Thoracic aorta (tissue), 2 donors: ENCODE results near the gene RBBP8NL. TPM values are rescaled to one million over a fixed set of nuclear protein-coding genes. Genes with fewer than 3 reads are reported as not detected.

Source experiments
- ATAC-seq: fragments of 150-250 bp; one replicate; pipeline ENCODE4 v1.8.0; 2017; ENCODE audit warnings: low read depth; ENCODE audit not compliant: insufficient number of reproducible peaks, low FRiP score
- DNase-seq: peaks from one replicate; pipeline ENCODE4 v3.0.0-alpha.2; 2020; ENCODE audit warnings: low spot score
- H3K27ac ChIP-seq, 2 donors: fragments of 200-600 bp; sonication (generic); 1 replicate in 1 of 2; 2 replicates in 1 of 2; pipeline ENCODE4 v1.5.1; 2016; ENCODE audit warnings: mild to moderate bottlenecking in 2 of 2, moderate library complexity in 2 of 2
- H3K27me3 ChIP-seq: fragments of 200-600 bp; sonication (generic); replicated peaks from 2 replicates; pipeline ENCODE4 v1.6.0; 2016; ENCODE audit warnings: mild to moderate bottlenecking; ENCODE audit not compliant: insufficient read depth
- H3K36me3 ChIP-seq: fragments of 200-600 bp; sonication (generic); one replicate; pipeline ENCODE4 v1.5.1; 2016
- H3K4me1 ChIP-seq, 2 donors: fragments of 200-600 bp; sonication (generic); 1 replicate in 1 of 2; 2 replicates in 1 of 2; pipeline versions ENCODE4 v1.5.1 to v1.6.0; 2016; ENCODE audit warnings: low read depth in 2 of 2, mild to moderate bottlenecking in 1 of 2; ENCODE audit not compliant: control insufficient read depth in 1 of 2
- H3K4me3 ChIP-seq: fragments of 200-600 bp; sonication (generic); 2 replicates; pipeline ENCODE4 v1.5.1; 2016; ENCODE audit warnings: mild to moderate bottlenecking
- H3K9me3 ChIP-seq: fragments of 200-600 bp; sonication (generic); 2 replicates; pipeline ENCODE4 v1.5.1; 2016
- total RNA-seq, 2 donors: library from RNA; depleted of rRNA; stranded (reverse); fragments of >200 nt; gene quantifications; one replicate each; pipeline versions ENCODE4 v1.1.0 to v1.2.3, GENCODE V29; 2016
- TF ChIP-seq, protein P1 (sequence below): fragments of 200-600 bp; sonication (generic); IDR thresholded peaks from one replicate; pipeline ENCODE4 v1.5.1; 2019; ENCODE audit warnings: antibody characterized with exemption

Gene RBBP8NL
- total RNA-seq, 2 donors from 2014 or later = not detected

DNA sequence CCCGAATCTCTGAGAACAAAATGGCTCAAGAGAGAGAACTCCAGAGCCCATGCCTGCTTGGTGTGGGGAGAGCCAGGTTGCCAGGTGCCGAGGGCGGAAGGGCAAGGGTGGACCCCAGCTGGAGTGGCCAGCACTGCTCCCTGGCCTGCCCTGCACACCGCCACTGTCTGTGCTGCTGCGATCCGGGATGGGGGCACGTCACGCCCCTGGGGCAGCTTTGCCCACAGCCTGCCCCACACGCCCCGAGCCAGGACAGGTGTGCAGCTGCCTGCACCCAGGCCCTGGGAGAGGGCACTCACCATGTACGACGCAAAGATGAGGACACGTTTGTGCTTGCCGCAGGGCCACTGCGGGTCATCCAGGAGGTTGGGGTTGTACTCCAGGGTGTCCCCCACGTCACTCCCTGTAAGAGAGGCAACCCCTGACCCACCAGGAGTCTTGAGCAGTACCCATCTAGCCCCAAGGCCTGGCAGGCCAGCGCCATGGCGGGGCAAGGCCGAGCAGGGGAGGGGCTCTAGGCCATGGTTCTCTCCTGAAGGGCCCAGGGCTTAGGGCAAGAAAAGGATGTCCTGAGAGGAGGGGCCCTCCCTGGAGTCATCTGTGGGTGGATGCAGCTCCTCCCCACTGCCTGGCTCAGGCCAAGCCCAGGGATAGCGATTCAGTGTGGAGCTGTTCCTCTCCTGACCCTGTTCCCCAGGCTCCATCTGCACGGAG, 34.6 kb downstream of the RBBP8NL start:
- ATAC-seq (no peak), DNase-seq (no peak)
- Histone ChIP-seq H3K4me3 (no peak overlapping the region), H3K27ac (no peak overlapping the region), H3K9me3 (no peaks in the 10 kb centered on the region), H3K36me3 (peaks cover 17% of the 10 kb centered on the region), H3K4me1 (peaks cover 3 to 7% of the 10 kb centered on the region in 2 donors), H3K27me3 (no peaks in the 10 kb centered on the region)
- TF ChIP-seq, protein P1, sequence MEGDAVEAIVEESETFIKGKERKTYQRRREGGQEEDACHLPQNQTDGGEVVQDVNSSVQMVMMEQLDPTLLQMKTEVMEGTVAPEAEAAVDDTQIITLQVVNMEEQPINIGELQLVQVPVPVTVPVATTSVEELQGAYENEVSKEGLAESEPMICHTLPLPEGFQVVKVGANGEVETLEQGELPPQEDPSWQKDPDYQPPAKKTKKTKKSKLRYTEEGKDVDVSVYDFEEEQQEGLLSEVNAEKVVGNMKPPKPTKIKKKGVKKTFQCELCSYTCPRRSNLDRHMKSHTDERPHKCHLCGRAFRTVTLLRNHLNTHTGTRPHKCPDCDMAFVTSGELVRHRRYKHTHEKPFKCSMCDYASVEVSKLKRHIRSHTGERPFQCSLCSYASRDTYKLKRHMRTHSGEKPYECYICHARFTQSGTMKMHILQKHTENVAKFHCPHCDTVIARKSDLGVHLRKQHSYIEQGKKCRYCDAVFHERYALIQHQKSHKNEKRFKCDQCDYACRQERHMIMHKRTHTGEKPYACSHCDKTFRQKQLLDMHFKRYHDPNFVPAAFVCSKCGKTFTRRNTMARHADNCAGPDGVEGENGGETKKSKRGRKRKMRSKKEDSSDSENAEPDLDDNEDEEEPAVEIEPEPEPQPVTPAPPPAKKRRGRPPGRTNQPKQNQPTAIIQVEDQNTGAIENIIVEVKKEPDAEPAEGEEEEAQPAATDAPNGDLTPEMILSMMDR = no peak

DNA sequence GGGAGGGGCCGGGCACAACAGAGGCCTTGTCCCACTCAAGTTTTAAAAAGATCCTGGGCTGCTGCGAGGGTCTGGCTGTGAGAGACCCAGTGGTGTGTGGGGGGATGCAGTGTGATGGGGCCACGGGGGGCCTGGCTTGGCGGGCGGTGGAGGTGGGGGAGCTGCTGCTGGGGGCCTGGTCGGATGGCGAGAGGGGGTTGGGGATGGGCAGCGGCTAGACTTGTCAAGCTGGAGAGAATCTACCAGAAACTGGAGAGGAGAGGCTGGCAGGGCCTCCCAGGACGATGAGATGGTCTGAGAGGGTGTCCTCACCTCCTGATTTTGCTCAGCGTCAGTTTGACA, 35.3 kb downstream of the RBBP8NL start:
- H3K27me3 ChIP-seq = no peaks in the 10 kb centered on the region
- DNase-seq = no peak
- no peaks in the 10 kb centered on the region for H3K9me3 ChIP-seq
- H3K36me3 ChIP-seq = peaks cover 17% of the 10 kb centered on the region
- ATAC-seq = no peak
- H3K4me1 ChIP-seq = peaks cover 7 to 12% of the 10 kb centered on the region in 2 donors
- no peak overlapping the region for H3K4me3 ChIP-seq
- H3K27ac ChIP-seq = no peak overlapping the region
- TF ChIP-seq, protein P1 = no peak

DNA sequence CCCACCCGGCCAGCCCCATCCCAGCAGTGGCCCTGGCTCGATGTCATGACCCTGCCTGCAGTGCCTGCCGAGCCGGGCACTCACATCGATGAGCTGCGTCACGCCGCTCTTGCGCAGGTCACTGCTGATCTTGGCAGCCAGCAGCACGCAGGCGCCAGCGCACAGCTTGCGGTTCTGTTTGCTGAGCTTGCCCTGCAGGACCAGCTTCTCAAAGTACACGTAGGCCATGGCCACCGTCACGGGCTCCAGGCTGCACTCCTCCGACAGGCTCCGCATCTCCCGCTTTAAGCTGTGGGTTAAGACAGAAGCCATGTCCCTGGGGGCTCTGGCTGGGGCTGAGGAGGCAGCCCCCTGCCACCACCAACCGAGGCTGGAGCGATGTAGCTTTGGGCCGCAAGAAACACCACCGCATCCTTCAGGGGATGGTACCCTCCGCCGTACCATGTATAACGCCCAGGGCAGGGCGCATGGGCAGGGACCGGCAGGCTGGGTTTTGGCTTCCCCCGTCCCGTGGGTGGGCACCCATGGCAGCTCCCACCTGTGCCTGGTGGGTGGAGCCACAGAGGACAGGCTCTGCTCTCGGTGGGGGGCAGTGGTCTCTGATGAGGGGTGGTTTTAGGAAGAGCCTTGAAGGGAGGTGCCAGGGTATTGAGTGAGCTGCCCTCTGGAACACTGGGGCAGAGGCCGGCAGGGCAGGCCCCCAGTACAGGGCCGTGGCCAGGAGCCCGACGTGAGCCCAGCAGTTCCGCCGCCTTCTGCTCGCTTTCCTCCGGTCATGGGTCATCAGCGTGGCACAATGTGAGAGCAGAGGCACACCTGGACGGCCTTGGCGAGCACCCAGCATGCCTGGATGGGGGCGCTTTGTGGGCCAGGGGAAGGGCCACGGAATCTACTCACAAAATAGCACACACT, 35.9 kb downstream of the RBBP8NL start:
- DNase-seq = no peak
- TF ChIP-seq, protein P1 = no peak
- Histone ChIP-seq H3K4me1 (peaks cover 7 to 12% of the 10 kb centered on the region in 2 donors), H3K4me3 (no peak overlapping the region), H3K9me3 (no peaks in the 10 kb centered on the region), H3K27ac (no peak overlapping the region), H3K27me3 (no peaks in the 10 kb centered on the region), H3K36me3 (peaks cover 17% of the 10 kb centered on the region)
- ATAC-seq = no peak

DNA sequence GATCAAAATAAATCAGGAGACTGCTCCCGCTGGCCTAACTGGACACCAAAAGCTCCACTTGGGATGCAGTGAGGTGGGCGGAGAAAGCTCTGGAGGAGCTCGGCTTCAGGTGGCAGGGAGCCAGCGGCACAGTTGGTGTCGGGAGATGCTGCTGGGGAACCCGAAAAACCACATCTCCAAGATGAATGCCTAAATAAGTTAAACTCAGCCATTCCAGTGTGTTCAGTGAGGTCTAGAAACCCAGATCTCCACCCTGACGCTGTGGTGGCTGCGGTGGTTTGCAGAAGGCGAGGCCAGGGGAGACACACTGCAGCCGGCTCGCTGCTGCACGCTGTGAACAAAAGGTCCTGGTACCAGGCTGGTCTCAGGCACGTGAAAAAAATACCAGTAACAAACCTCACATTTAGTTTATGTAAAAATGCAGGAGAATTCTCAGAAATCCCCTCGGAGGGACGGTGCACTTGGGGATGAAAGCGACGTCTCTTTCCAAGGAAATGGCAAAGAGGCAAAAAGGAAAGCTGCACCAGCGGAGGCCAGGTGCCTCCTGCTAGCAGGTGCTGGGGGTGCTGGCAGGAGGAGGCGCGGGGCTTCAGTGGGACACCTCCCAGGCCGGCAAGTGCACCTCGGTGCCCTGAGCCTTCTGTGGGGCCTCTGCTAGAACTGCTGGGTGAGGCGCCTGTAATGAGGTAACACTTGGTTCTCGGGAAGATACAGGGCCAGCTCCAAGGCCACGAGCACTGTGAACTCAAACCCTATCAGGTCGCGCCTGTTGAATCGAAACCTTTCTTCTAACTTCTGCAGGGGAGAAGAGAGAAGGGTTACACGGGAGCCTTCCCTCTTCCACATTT, 36.8 kb downstream of the RBBP8NL start:
- Histone ChIP-seq H3K9me3 (no peaks in the 10 kb centered on the region), H3K27ac (no peak overlapping the region), H3K27me3 (no peaks in the 10 kb centered on the region), H3K4me1 (peaks cover 7 to 21% of the 10 kb centered on the region in 2 donors), H3K4me3 (no peak overlapping the region), H3K36me3 (peaks cover 17% of the 10 kb centered on the region)
- TF ChIP-seq, protein P1 = no peak
- ATAC-seq = no peak
- no peak for DNase-seq
